HG03045 (cell line): ENCODE results near the gene EFNA4.

Experiments
- ATAC-seq: cut with Tn5 transposase; IDR thresholded peaks from one replicate; pipeline ENCODE4 v1.9.1; 2021; ENCODE audit warnings: mild to moderate bottlenecking, moderate library complexity; ENCODE audit not compliant: unreplicated experiment

The EFNA4 gene

GRCh38 chr1:155063550-155064110 is at the start of gene EFNA4:
Gene EFNA4, plus strand, starts transcription at chr1:155063740. Its CDS starts 84 bp downstream, at chr1:155063824.
- ATAC-seq = peak; percentile 72

- ATAC-seq = no peak
These were observed 48.6 kb upstream of the EFNA4 start for GRCh38 chr1:155014709-155015508.

- ATAC-seq = no peak
These were observed 47.9 kb upstream of the EFNA4 start for GRCh38 chr1:155015527-155016230.

GRCh38 chr1:155016231-155016831 is 47.2 kb upstream of the EFNA4 start:
- no peak for ATAC-seq

- peak; percentile 76 for ATAC-seq
These were observed 46.2 kb upstream of the EFNA4 start for GRCh38 chr1:155017041-155017945.

GRCh38 chr1:155017946-155018316 is 45.6 kb upstream of the EFNA4 start:
- peak; percentile 17 for ATAC-seq

- ATAC-seq = no peak
These were observed 44.8 kb upstream of the EFNA4 start for GRCh38 chr1:155018617-155019348.

GRCh38 chr1:155019377-155020245 is 43.9 kb upstream of the EFNA4 start:
- ATAC-seq = no peak

GRCh38 chr1:155022136-155022926 is 41.2 kb upstream of the EFNA4 start:
- no peak for ATAC-seq

- ATAC-seq = no peak
These were observed 40.7 kb upstream of the EFNA4 start for GRCh38 chr1:155022927-155023236.

- no peak for ATAC-seq
These were observed 39.9 kb upstream of the EFNA4 start for GRCh38 chr1:155023627-155024026.

- ATAC-seq = no peak
These were observed 39.2 kb upstream of the EFNA4 start for GRCh38 chr1:155024315-155024714.

- ATAC-seq = no peak
These were observed 37.4 kb upstream of the EFNA4 start for GRCh38 chr1:155026154-155026553.

- no peak for ATAC-seq
These were observed 37.0 kb upstream of the EFNA4 start for GRCh38 chr1:155026588-155026987.

- no peak for ATAC-seq
These were observed 33.9 kb upstream of the EFNA4 start for GRCh38 chr1:155029513-155030242.

GRCh38 chr1:155030243-155030795 is 33.2 kb upstream of the EFNA4 start:
- ATAC-seq = no peak

- ATAC-seq = no peak
These were observed 32.6 kb upstream of the EFNA4 start for GRCh38 chr1:155030899-155031298.
